GM21423 (cell line): ENCODE measurements around the gene E2F2.
A peak's percentile ranks its signal among the peaks of the same experiment; 100 is the strongest.

Experiments used
- ATAC-seq: cut with Tn5 transposase; IDR thresholded peaks from one replicate; pipeline ENCODE4 v1.9.1; 2021; ENCODE audit warnings: mild to moderate bottlenecking, moderate library complexity; ENCODE audit not compliant: unreplicated experiment

Gene E2F2

DNA sequence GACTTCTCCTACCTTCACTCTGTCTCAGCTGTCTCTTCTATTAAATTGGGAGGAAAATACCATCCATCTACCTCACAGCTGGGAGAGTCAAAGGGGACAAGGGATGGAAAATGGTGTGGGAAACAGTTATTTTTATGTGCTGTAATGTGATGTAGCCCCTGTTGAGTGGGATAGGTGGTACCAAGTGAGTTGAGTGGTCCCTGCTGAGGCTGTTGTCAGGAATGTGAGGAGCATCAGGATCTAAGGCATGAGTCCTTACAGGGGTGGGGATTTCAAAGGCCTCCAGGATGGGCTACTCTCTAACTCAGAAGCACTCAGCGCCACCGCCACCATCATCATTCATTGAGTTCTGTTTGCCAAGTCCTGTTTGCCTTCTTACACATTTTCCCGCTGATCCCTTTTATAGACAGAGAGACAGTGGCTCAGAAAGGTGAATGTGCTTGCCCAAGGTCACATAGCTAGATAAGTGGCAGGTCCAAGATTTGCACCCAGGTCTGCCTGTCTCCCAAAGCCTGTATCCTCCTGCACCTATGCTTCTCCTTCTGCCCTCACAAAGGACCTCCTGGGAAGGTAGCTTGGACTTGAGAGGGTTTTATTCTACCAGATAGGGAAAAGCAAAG lies 32.8 kb upstream of the E2F2 start:
- ATAC-seq, result no peak

DNA sequence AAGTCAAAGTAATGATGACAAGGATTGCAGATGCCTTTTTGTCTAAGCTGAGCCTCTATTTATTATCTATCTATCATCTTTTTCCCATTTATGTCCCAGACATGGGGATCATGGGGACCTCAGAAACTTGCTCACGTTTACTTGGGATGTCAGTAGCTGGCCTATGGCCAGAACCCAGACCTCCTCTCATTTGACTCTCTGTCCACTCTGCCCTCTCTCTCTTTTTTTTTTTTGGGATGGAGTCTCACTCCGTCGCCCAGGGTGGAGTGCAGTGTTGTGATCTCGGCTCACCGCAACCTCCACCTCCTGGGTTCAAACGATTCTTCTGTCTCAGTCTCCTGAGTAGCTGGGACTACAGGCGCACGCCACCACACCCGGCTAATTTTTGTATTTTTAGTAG lies 32.0 kb upstream of the E2F2 start:
- no peak for ATAC-seq

DNA sequence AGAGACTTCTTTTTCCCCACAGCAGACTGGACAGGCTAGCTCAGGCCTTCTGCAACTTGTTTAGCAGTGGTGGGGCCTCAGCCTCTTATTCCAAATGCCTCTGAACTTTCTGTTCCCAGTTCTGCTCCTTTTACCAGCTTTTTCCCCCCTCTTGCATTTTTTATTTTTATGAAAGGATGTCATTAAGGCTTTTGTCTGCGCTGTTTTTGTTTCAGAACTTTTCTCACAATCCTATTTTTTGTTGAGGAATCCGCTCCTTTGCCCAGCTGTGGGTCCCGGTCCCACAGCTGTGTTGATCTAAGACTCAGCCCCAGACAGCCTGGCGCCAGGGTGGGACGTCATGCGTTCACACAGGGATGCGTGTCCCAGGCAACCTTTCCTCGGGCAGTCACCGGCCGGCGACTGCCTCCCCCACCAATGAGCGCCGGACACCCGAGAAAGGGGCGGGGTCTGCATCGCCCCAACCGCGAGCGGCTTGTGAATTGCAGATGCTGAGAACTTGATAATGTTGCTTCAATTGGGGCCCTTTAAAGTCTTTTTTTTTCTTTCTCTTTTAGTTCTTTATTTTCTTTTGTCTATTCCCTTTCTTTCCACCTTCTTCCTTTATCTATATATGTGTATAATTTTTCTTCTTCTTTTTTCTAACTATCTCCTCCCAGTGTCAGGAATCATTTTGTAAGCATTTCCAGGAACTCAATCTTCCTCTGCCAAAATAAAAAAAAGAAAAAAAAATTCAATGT lies 31.3 kb upstream of the E2F2 start:
- ATAC-seq, result no peak

DNA sequence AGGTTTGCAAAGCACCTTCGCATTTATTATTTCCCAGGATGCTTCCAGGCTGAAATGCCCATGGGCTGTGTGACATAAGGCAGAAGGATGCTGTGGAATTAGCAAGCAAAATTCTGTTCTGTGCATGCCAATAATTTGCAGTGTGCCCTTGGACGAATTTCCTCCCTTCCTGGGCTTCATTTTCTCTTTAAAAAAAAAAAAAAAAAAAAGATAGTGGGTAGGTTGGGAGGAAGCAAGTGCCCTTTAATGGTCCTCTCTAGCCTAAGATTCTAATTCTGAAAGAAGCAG lies 30.7 kb upstream of the E2F2 start:
- no peak for ATAC-seq

DNA sequence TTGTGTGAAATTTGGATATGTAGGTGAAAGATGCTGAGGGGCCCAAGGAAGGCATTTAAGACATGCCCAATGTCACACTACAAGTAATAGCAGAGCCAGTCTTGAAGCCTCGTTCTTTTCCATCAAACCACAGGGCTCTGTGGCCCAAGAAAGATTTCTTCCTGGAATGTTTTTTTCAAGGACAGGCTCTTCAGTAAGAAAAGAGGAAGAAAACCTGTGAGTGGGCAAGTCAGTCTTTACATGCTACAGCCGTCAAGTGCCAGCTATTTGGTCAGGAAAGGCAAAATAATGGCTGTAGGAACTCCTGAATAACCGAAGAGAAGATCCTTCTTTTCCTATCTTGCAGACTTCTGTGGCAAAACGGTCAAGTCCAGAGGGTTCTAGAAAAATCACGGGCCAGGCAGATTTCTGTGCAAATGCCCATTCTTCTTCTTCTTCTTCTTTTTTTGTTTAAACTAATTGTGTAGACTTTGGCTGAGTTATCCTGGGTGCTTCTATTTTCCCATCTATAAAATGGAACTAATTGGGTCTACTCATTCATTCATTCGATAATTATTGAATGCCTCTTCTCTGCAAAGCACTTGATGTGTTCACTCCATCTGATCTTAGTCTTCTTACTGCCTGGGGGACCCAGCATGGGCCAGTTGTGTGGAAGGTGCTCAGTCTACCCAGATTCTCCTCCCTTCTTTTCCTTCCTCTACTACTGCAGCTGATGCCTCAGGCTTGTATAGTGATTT lies 30.2 kb upstream of the E2F2 start:
- ATAC-seq, result no peak

DNA sequence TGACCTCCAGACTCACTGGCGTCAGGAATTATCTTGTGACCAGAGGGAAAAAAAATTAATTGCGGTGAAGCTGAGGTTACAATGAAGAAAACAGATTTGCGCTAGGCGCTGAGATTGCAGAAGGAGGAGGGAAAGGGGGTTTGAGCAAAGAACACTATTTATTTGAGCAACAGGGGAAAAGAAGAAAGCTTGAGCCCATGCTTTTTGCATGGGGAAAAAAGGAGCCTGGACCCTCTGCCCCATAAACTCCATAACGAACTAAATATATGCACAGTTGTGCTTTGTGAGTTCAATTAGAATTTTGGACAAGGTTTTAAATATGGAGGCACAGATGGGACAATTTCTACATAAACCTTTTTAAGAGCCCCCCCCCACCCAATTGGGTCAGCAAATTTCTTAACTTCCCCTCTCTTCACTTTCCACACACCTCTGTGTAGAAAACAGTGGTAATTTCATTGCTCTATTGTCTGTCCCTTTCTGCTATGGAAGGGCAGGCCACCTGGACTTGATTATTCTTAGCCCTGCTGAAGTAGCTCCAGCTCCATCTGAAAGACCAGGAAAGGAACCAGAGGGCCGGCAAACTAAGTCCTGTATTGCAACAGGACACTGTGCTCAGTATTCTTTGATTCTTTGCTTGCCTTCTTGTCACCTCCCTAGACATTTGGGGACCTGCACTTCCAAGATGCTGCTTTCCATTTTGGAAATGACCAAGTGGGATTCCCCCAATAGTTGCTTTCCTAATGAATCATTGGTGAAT lies 29.1 kb upstream of the E2F2 start:
- ATAC-seq, result no peak

DNA sequence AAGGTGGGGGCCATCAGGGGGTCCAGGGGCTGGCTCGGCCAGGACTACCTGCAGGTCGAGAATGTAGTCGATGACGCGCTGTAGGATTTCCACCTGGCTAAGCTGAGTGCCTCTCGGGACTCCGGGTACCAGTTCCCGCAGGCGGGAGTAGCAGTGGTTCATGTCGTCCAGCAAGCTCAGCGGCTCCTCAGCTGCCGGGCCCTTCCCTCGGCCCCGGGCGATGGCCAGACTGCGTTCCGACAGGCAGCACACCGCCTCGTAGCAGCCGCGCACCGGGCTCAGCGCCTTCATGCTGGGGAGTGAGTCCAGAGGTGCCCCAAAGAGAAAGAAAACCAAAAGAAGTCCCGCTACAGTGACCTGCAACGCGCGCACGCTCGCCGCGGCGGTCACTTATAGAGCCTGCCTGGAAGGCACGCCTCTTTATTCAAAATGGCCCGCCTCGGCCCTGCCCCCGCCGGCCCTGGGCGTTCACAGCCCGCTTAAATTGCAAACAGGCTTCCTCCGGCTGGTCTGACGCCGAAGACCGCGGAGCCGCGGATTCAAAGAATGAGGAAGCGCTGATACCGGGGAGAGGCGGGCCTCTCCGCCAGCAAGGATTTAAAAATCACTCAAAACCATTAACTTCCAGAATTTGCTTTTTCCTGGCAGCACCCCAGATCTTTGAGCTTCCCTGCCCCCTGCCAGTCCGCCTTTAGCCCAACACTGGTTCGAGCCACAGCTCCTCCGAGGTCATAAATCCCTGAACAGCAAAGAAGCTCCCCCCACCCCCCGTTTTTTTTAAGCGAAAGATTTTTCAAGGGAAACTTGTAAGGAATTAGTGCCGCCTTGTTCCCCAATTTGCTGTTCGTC lies 28.3 kb upstream of the E2F2 start, which contains the start of gene ID3:
Gene ID3 (minus strand): TSS at position 366 of the 849 bp plus-strand sequence. CDS start 75 bp downstream, at position 291.
- peak; percentile 78 for ATAC-seq

DNA sequence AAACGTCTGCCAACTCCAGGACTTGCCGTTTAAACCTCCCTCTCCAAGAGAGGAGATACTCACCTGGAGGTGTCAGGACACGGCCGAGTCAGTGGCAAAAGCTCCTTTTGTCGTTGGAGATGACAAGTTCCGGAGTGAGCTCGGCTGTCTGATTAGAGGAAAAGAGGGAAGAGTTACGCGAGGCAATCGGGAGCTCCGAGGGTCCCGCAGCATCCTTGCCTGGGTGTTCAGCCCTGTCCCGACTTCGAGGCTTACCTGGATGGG lies 27.8 kb upstream of the E2F2 start:
- ATAC-seq, result no peak

DNA sequence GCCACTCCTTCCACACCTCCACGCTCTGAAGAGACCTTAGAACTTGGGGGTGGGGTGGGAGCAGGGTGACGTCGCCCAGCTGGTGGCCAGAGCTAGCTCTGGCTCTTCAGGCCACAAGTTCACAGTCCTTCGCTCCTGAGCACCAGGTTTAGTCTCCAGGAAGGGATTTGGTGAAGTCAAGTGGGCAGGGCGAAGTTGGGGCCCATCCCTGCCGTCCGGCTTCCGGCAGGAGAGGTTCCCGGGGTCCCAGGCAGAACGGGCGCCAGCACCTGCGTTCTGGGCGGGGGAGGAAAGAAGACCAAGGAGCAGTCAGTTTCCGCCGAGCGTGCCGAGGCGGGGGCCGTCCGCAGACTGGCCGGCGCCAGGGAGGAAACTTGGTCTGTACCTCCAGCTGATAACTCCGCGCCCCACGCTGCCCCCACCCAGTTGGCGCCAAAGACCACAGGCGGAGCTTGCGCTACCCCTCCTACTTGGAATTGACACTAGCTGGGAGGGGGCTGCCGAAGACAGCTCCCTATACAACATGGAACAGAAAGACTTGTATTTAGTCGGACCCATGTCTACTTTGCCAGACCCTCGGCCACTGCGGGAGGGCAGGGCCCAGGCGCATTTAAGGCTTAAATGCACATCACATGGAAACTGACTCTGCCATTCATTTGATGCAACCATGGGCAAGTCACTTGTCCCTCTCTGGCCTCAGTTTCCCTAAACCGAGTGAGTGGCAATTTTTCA lies 27.3 kb upstream of the E2F2 start:
- no peak for ATAC-seq

DNA sequence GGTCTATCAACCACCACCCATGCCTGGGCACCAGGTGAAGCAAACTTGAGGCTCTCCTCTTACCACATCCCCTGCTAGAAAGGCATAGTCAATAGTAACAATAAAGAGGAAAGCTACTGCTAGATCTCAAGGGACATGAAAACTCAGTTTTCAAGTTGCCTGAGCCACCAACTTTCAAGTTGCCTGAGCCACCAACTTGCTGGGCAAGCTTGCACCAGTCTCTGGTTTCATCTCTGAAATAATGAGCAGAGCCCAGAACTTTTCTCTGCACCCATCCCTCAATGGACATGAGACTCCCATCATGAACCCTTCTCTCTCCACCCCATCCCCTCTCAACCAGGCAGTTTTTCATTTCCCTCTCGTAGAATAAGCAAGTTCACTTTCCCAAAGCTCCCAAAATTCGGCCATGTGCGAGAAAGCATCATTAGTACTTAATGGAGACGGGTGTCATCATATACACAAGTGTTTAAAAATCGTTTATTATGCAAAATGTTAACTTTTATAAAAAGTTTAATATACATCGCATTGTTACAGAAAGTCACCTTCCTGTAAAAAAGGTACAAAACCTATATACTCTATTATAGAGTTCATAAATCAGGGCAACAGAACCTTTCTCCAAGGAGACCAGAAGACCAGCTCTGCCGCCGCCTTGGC lies 26.6 kb upstream of the E2F2 start:
- no peak for ATAC-seq

DNA sequence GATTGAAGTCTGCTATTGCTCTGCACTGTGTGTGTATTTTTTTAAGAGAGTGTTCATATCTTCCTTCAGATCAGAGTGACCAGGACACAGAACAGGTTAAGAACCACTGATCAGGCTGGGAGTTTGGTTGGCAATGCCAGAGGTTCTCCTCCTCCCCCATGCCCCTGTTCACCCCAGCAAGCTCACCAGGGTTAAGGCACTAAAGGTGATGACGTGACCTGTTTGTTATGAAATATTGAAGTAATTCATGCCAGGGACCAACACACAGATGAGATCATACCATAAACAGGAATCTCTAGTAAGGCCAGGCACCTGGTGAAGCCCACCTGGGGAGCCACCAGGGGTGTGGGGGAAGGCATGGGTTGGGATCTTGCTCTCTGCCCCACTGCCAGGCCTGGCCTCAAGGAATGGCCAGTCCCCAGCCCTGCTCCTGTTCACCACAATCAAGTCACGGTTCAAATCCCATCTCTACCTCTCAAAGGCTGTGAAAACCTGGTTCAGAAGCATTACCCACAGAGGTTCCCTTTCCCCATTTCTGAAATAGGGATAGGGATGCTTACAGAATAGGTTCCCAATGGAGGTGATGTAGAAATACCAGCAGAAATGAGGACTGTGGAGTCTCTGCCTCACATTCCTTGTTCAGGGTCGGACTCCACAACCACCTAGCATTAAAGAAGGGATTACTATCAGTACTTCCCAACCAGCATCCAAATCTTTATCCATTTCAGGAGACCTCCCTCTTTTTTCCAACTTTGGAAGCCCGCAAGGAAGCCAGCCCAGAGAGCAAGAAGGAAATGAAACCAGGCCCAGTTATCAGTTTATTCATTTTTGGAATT lies 25.8 kb upstream of the E2F2 start:
- ATAC-seq, result no peak

DNA sequence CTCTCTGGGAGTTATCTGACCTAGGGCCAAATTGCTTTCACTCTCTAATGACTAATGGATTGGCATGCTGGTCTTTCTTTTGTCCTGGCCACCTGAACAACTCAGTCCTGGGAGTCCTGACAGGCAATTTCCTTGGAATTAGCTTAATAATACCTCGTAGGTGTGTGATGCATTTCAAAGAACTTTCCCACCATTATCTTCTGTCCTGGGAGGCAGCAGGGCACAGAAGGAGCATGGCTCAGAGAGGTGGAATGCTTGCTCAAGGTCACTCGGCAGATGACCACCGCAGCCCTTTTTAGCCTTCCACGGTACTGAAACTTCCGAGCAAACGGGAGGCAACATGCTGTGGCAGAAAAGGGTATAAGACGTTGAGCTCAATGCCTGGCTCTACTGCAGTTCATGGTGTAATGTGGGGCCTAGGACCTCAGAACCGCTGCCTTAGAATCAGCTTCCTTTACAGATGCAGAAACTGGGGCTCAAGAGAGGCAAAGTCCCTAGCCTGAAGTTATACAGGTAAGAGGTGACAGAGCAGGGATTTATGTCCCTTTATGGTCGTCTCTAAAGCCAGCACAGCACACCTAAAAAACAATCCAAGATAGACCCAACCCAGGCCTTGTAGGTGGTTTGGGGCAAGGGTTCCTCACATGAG lies 25.1 kb upstream of the E2F2 start:
- ATAC-seq, result no peak

DNA sequence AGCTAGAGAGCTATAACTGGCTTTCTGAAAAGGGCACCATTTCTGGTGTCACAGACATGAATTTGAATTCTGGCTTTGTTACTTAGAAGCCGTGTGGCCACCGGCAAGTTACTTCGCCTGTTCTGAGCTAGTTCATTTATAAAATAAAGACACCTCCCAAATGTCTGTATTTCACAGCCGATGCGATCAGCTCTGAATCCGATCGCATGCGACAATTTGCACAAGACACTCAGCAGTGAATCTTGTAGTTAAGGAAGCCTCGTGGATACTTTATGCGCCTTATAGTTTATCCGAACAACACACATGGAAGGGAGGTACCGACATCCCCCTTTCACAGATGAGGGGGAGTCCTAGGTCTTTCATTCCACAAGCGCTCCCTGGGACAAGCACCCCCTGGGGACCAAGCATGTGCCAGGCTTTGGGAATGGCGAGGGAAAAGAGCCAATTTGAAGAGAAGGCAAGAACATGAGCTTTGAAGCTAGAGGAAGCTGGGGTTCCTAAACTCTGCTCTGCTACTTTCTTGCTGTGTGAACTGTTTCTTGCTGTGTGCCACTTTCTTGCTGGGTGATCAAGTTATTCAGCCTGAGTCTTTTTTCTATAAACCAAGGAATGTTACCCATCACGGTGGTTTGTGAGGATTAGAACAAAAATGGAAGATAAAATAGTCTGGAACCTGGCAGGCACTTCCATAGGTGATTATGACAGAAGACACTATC lies 24.4 kb upstream of the E2F2 start:
- no peak for ATAC-seq

DNA sequence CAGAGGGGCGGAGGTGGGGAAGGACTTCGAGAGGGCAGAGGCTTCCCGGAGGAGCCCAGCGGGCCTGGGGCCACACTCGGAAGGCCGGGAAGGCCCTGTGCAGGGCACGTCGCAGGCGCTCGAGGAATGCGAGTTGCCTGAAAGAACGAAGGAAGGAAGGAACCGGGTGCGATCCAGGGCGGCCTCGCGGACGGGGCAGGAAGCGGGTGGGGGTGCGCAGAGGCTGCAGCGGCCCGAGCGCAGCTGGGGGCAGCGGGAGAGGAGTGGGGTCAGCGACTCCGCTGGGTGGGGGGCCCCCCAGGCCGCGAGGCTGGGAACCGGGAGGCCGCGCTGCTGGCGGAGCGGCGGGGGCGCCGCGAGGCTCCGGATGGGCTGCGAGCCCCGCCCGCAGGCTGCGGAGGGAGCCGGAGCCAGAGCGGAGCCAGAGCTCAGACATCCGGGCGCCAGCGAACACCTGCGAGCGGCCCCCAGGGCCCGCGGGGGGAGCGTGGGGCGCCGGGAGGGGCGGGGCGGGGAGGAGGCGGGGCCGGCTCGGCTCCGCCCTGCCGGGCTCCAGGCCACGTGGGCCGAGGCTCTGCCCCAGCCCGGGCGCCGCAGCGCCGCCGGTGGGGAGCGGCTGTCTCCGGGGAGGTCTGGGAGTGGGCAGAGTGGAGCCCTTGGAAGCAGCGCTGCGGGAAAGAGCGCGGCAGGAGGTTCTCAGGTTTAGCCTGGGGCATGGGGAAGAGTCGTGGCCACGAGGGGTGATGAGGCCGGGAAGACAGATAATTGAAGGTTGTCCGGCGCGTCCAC lies 23.6 kb upstream of the E2F2 start:
- peak; percentile 48 for ATAC-seq

DNA sequence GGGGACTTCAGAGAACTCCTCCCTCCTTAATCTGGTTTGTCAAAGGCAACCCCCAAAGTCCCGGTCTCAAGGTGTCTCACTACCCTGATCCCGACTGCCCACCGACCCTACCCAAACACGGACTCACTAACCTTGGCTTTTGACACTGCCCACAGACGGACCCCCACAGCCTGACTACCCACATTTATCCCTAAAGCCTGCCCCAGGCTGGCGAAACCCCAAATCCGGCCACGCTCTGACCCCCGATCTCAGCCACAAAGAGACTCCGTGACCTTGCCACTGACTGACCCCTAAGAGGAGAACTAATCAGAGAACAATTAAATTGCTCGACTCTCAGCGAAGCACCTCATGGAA lies 23.1 kb upstream of the E2F2 start:
- ATAC-seq, result no peak

DNA sequence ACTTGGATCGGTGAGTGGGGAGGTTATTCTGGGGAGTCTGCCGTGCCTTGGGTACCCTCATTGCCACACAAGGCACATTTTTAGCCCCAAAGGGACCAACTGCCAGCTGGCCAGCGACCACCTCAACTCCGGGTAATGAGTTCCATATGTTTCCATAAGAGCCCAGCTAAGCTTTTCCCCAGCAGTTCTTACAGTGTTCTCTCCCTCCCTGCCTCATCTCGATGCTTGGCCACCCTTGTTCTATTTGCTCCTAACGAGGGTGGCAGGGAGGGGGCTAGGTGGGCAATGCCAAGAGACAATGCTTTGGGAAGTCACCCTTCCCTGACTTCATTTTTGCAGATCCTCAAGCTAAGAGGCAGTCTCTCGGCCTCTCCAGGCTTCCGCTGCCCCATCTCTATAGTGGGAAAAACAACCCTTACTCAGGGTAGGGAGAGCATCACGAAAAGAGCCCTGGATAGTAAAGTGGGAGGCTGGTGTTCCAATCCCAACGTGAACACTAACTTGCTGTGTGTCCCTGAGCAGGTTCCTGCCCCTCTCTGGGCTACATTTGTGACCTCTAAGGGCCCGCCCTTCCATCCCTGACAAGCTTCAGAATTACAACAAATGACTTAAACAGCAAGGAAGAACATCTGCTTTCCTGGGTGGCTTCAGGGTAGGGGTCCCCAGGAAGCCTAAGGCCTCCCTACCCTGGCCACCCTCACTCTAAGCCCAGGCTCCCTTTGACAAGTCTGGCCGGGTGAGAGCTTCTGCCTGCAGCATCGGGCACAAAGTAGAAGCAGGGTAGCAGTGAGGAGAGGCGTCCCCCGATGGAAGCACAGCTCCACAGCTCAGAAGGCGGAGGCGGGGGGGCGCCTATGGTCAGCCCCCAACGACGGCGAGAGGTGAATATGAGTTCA lies 22.4 kb upstream of the E2F2 start:
- no peak for ATAC-seq
